Upper lobe of left lung (tissue), 4 donors: ENCODE results near the gene C1QTNF6.

Source experiments
- CTCF ChIP-seq, 6 experiments: fragments of 450-650 bp in 4 of 6; fragments of 200-600 bp in 2 of 6; sonication (generic) in 2 of 6; IDR thresholded peaks; one replicate each; pipeline ENCODE4 v1.5.1; 2016 to 2019; ENCODE audit warnings: antibody characterized with exemption in 6 of 6
- EP300 ChIP-seq, 4 donors: sonication (generic); formaldehyde crosslinking; IDR thresholded peaks; one replicate each; pipeline ENCODE4 v1.5.1; 2017; ENCODE audit warnings: antibody characterized with exemption in 4 of 4, control low read depth in 2 of 4
- POLR2A ChIP-seq, 4 donors: fragments of 450-650 bp; IDR thresholded peaks; one replicate each; pipeline ENCODE4 v1.5.1; 2016 to 2017; ENCODE audit warnings: antibody characterized with exemption in 4 of 4, mild to moderate bottlenecking in 2 of 4
- POLR2AphosphoS5 ChIP-seq, 2 donors: sonication (generic); formaldehyde crosslinking; IDR thresholded peaks; one replicate each; pipeline ENCODE4 v1.5.1; 2017; ENCODE audit warnings: antibody characterized with exemption in 2 of 2

DNA sequence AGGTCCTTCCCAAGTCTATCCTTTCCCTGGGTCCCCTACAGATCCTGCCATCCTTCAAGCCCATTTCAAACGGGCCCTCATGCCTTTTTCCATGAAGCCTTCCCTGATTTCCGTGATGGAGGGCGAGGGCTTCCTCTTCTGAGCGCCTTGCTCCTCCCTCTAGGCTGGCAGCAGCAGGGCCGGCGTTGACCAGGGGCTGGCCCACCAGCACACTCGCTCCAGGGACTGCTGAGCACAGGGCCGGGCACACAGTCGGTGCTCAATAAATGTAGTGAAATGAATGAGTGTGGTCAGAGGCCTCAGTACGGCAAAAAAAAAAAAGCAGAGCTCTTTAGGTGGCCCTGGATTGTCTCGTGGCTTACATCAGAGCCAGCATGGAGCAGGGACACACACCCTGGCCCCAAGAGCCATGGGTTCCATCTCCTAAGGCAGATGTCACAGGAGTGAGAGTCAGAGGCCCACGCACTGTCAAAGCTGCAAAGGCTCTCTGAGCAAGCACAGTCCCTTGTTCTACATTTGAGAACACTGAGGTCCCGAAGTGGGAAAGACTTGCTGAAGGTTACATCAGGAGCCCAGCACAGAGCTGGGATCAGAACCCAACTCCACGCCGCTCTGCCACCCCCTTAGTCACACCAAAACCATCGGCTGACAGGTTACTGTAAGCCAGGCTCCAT, 41.4 kb downstream of the C1QTNF6 start:
- no peak for TF ChIP-seq POLR2A (IDR thresholded peaks at IDR 0.05)
- no peak for TF ChIP-seq CTCF (IDR thresholded peaks at IDR 0.05)
- TF ChIP-seq EP300 (IDR thresholded peaks at IDR 0.05) = no peak
- no peak for TF ChIP-seq POLR2AphosphoS5 (IDR thresholded peaks at IDR 0.05)
